Natural killer cell (primary cell): ENCODE results near the gene CHCHD3. TPM values are rescaled to one million over a fixed set of nuclear protein-coding genes. Genes with fewer than 3 reads are reported as not detected.

Experiments used
- ATAC-seq, 3 donors: fragments of 150-1000 bp in 2 of 3; fragments of 200-7000 bp in 1 of 3; cut with Tn5 transposase; 1 replicate in 1 of 3; 2 replicates in 2 of 3; pipeline ENCODE4 v1.10.0; 2021; ENCODE audit warnings: mild to moderate bottlenecking in 2 of 3, moderate library complexity in 2 of 3
- DNase-seq, 2 donors: peaks; one replicate each; pipeline versions ENCODE4 v3.0.0 to v3.0.0-alpha.2; 2013 to 2021; ENCODE audit warnings: mixed read lengths in 1 of 2
- H3K27ac ChIP-seq: one replicate; pipeline ENCODE4 v1.5.1; 2013; ENCODE audit warnings: mild to moderate bottlenecking, low read length
- H3K27me3 ChIP-seq: one replicate; pipeline ENCODE4 v1.6.1; 2013; ENCODE audit warnings: low read length; ENCODE audit not compliant: control insufficient read depth, insufficient read depth
- H3K36me3 ChIP-seq: one replicate; pipeline ENCODE4 v1.6.1; 2013; ENCODE audit warnings: low read length; ENCODE audit not compliant: control insufficient read depth, insufficient read depth
- H3K4me1 ChIP-seq: one replicate; pipeline ENCODE4 v1.6.1; 2013; ENCODE audit warnings: low read length; ENCODE audit not compliant: control insufficient read depth, insufficient read depth
- H3K4me3 ChIP-seq: one replicate; pipeline ENCODE4 v1.5.1; 2013; ENCODE audit warnings: low read length
- H3K9me3 ChIP-seq: one replicate; pipeline ENCODE4 v1.6.1; 2013; ENCODE audit warnings: low read length; ENCODE audit not compliant: control insufficient read depth, insufficient read depth
- H3K27ac Mint-ChIP-seq, 2 donors: one replicate each; pipeline ENCODE4 v1.8.0; 2022; ENCODE audit warnings: mild to moderate bottlenecking in 2 of 2, mixed read lengths in 2 of 2, moderate library complexity in 1 of 2
- H3K27me3 Mint-ChIP-seq, 2 donors: one replicate each; pipeline ENCODE4 v1.8.0; 2022; ENCODE audit warnings: low read depth in 2 of 2, mixed read lengths in 2 of 2
- H3K36me3 Mint-ChIP-seq: one replicate; pipeline ENCODE4 v1.8.0; 2022; ENCODE audit warnings: mixed read lengths
- H3K4me1 Mint-ChIP-seq, 2 donors: one replicate each; pipeline ENCODE4 v1.8.0; 2022; ENCODE audit warnings: mixed read lengths in 2 of 2
- H3K4me3 Mint-ChIP-seq: one replicate; pipeline ENCODE4 v1.8.0; 2022; ENCODE audit warnings: mild to moderate bottlenecking, moderate library complexity, mixed read lengths
- H3K9me3 Mint-ChIP-seq, 2 donors: one replicate each; pipeline ENCODE4 v1.8.0; 2022; ENCODE audit warnings: mixed read lengths in 2 of 2
- WGBS: methylation state at CpG from one replicate; pipeline ENCODE4 v1.1.7; 2013; ENCODE audit warnings: missing lambda C conversion rate; ENCODE audit not compliant: insufficient coverage; 5-methylcytosine and 5-hydroxymethylcytosine counted together
- intact Hi-C: fragments of 100-400 bp; cut with micrococcal nuclease; formaldehyde crosslinking; loops from one replicate; pipeline ENCODE4 v1.14.2; 2022
- total RNA-seq, 4 donors: library from RNA; stranded (reverse); fragments of 120-200 nt in 1 of 4; gene quantifications; one replicate each; pipeline versions ENCODE4 v1.2.3 to v1.2.4, GENCODE V29; 2013 to 2022
- TF ChIP-seq, protein P1 (sequence below): fragments of 200-600 bp; IDR thresholded peaks from one replicate; pipeline ENCODE4 v1.8.0; 2022; ENCODE audit warnings: antibody characterized with exemption

The CHCHD3 gene
- total RNA-seq, 3 donors from 2014 or later (not counting 1 experiment from before 2014, with no cell fraction given), result 35.2 to 41.0 (median 35.9) TPM

DNA sequence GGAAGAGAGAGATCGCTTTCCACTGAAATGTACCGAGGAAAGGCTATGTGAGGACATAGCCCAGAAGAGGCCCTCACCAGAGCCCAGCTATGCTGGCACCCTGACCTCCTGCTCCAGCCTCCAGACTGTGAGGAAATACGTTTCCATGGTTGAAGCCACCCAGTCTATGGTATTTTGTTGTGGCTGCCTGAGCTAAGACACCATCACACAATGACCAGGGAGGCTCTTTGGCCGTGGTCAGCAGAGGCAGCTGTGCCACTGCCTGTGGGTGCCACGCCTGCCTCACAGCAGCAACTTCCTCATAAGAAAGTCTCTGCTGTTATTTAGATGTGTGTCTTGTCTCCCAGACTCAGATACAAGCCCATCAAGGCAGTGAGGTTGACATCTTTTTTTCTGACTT lies 322.9 kb downstream of the CHCHD3 start:
- no peak overlapping the region for H3K27ac ChIP-seq
- H3K27ac Mint-ChIP-seq, result no peak overlapping the region
- no peaks in the 10 kb centered on the region for H3K27me3 ChIP-seq
- 64% methylated on average over 5 of the region's 5 CpGs for WGBS
- TF ChIP-seq, protein P1, sequence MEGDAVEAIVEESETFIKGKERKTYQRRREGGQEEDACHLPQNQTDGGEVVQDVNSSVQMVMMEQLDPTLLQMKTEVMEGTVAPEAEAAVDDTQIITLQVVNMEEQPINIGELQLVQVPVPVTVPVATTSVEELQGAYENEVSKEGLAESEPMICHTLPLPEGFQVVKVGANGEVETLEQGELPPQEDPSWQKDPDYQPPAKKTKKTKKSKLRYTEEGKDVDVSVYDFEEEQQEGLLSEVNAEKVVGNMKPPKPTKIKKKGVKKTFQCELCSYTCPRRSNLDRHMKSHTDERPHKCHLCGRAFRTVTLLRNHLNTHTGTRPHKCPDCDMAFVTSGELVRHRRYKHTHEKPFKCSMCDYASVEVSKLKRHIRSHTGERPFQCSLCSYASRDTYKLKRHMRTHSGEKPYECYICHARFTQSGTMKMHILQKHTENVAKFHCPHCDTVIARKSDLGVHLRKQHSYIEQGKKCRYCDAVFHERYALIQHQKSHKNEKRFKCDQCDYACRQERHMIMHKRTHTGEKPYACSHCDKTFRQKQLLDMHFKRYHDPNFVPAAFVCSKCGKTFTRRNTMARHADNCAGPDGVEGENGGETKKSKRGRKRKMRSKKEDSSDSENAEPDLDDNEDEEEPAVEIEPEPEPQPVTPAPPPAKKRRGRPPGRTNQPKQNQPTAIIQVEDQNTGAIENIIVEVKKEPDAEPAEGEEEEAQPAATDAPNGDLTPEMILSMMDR, result no peak
- peaks cover 0 to 4% of the 10 kb centered on the region in 2 donors for H3K4me1 Mint-ChIP-seq
- intact Hi-C loops, result no loop called here
- DNase-seq (no peak), ATAC-seq (no peak)
- no peaks in the 10 kb centered on the region for H3K36me3 ChIP-seq
- no peaks in the 10 kb centered on the region for H3K27me3 Mint-ChIP-seq
- no peaks in the 10 kb centered on the region for H3K4me1 ChIP-seq
- H3K4me3 Mint-ChIP-seq, result no peak overlapping the region
- H3K4me3 ChIP-seq, result no peak overlapping the region
- H3K36me3 Mint-ChIP-seq, result no peaks in the 10 kb centered on the region
- H3K9me3 ChIP-seq, result no peaks in the 10 kb centered on the region
- no peaks in the 10 kb centered on the region for H3K9me3 Mint-ChIP-seq

DNA sequence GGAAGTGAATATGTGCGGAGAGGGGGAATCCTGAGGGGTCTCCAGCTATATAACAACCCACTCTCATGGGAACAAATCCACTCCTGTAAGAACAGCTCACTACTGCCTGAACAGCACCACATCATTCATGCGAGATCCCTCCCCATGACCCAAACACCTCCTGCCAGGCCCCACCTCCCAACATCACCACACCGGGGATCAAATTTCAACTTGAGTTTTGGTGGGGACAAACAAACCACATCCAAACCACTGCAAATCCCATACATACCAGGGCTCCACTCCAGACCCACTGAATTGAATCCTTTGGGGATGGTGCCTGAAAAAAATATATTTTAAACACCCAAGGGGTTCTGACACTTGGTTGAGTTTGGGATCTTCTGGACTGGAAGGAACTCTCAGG lies 324.1 kb downstream of the CHCHD3 start:
- ATAC-seq (no peak), DNase-seq (no peak)
- TF ChIP-seq, protein P1, result no peak
- H3K27ac ChIP-seq, result no peak overlapping the region
- intact Hi-C loops, result no loop called here
- Mint-ChIP-seq H3K4me3 (no peak overlapping the region), H3K27ac (no peak overlapping the region), H3K9me3 (no peaks in the 10 kb centered on the region), H3K27me3 (no peaks in the 10 kb centered on the region), H3K4me1 (peaks cover 0 to 4% of the 10 kb centered on the region in 2 donors), H3K36me3 (no peaks in the 10 kb centered on the region)
- no peaks in the 10 kb centered on the region for H3K36me3 ChIP-seq
- no peaks in the 10 kb centered on the region for H3K9me3 ChIP-seq
- H3K4me1 ChIP-seq, result no peaks in the 10 kb centered on the region
- H3K27me3 ChIP-seq, result no peaks in the 10 kb centered on the region
- no peak overlapping the region for H3K4me3 ChIP-seq
- 82% methylated on average over 2 of the region's 3 CpGs for WGBS

DNA sequence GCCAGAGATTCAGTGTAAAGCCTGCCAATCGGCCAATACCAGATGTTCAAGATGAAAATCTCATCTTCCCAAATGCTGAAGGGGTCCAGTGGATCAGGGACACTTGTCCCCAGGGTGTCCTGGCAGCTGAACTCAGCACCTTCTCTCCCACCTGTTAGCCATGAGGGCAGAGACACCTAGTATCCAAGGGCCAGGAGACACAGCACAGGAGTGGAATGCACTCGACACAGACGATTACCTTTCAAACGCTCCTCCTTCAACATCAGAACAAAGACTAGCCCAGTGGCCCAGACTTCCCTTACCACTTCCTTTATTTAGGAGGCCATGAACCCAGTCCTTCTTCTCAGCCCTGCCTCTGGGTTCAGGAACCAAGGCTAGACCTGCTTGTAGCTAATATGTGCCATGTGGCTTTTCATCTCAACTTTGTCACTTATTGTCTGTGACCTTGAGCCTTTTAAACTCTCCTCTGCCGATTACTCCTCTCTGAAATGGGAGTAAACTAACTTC lies 325.4 kb downstream of the CHCHD3 start:
- no peaks in the 10 kb centered on the region for H3K36me3 Mint-ChIP-seq
- H3K27me3 ChIP-seq, result no peaks in the 10 kb centered on the region
- no peak overlapping the region for H3K4me3 Mint-ChIP-seq
- no peak for ATAC-seq
- WGBS, result 71% methylated on average over 5 of the region's 5 CpGs
- no peaks in the 10 kb centered on the region for H3K36me3 ChIP-seq
- H3K4me3 ChIP-seq, result no peak overlapping the region
- no peak overlapping the region for H3K27ac Mint-ChIP-seq
- H3K4me1 Mint-ChIP-seq, result peaks cover 0 to 4% of the 10 kb centered on the region in 2 donors
- intact Hi-C loops, result no loop called here
- no peaks in the 10 kb centered on the region for H3K27me3 Mint-ChIP-seq
- H3K27ac ChIP-seq, result no peak overlapping the region
- no peaks in the 10 kb centered on the region for H3K9me3 ChIP-seq
- TF ChIP-seq, protein P1, result no peak
- H3K4me1 ChIP-seq, result no peaks in the 10 kb centered on the region
- DNase-seq, result no peak
- no peaks in the 10 kb centered on the region for H3K9me3 Mint-ChIP-seq
